Immature natural killer cell (primary cell): ENCODE measurements around the gene SIX5. TPM values are rescaled to one million over a fixed set of nuclear protein-coding genes. Genes with fewer than 3 reads are reported as not detected.

Experiments
- DNase-seq, 3 donors: peaks; one replicate each; pipeline ENCODE4 v3.0.0; 2022; ENCODE audit warnings: mixed read lengths in 1 of 3
- H3K27ac Mint-ChIP-seq, 6 donors: one replicate each; pipeline ENCODE4 v1.8.0; 2020; ENCODE audit warnings: mixed read lengths in 6 of 6, mild to moderate bottlenecking in 5 of 6, inconsistent platforms in 4 of 6, moderate library complexity in 3 of 6
- H3K27me3 Mint-ChIP-seq, 3 donors: one replicate each; pipeline ENCODE4 v1.8.0; 2020 to 2021; ENCODE audit warnings: low read depth in 3 of 3, mild to moderate bottlenecking in 3 of 3, mixed read lengths in 3 of 3, moderate library complexity in 3 of 3, inconsistent platforms in 1 of 3
- H3K36me3 Mint-ChIP-seq, 3 donors: one replicate each; pipeline ENCODE4 v1.8.0; 2020; ENCODE audit warnings: mixed read lengths in 3 of 3, inconsistent platforms in 2 of 3, mild to moderate bottlenecking in 2 of 3
- H3K4me1 Mint-ChIP-seq, 2 donors: one replicate each; pipeline ENCODE4 v1.8.0; 2020; ENCODE audit warnings: inconsistent platforms in 2 of 2, mild to moderate bottlenecking in 2 of 2, mixed read lengths in 2 of 2, moderate library complexity in 1 of 2
- H3K4me3 Mint-ChIP-seq, 5 donors: one replicate each; pipeline ENCODE4 v1.8.0; 2020; ENCODE audit warnings: mild to moderate bottlenecking in 5 of 5, mixed read lengths in 5 of 5, inconsistent platforms in 3 of 5, moderate library complexity in 3 of 5
- H3K9me3 Mint-ChIP-seq, 6 donors: one replicate each; pipeline ENCODE4 v1.8.0; 2020; ENCODE audit warnings: mild to moderate bottlenecking in 6 of 6, mixed read lengths in 6 of 6, inconsistent platforms in 4 of 6, moderate library complexity in 3 of 6
- polyA plus RNA-seq, 3 donors: library from polyadenylated mRNA; unstranded; fragments of 300-500 nt; fragmentation: Illumina TruSeq; gene quantifications; one replicate each; pipeline ENCODE4 v1.2.3, GENCODE V29; 2021

SIX5 gene
- polyA plus RNA-seq, 3 donors from 2014 or later: 0.10 to 0.35 TPM; not detected in 1

DNA sequence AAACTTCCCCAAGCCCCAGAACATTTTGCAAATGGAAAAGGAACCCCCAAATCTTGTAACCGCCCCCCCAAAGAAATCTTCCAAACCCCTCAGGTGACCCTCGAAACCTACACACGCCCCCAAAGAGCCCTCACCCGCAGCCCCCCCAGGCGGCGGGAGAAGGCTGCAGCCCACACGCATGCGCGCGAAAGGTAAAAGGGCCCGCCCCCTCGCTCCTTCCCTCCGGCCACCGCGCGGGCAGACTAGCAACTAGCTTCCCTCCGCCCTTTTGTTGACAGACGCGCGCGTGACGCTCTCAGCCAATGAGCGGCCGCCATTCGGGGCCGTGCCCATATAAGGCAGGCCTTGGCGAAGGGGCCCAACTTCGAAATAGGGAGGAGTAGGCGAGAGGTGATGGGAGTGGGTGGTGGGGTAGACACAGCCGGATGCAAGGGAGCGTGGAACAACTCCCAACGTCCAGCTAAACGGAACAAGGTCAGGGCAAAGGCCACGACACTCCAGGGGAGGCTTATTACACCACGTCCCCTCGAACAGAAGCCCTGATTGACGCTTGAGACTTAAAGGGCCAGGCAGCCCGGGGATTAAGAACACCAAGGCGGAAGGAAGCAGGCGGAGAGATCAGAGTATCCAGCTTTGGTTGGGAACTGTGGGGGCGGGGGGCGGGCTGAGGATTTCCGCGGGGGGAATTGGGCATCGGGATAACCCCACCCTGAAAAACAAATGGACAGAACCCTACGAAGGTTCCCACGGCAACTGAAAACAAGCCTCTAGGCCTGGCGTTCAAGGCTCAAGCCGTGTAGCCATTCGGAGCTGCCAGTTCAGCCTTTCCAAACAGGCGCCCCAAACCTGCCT, 51.7 kb downstream of the SIX5 start:
- peak; percentile 98 to 99 (median 99) for DNase-seq
- Mint-ChIP-seq H3K36me3 (peaks cover 4 to 9% (median 8%) of the 10 kb centered on the region in 3 donors), H3K4me1 (peaks cover 31 to 43% of the 10 kb centered on the region in 2 donors), H3K4me3 (peak overlapping the region; percentile 92 to 97 (median 95)), H3K27ac (peak overlapping the region; percentile 94 to 99 (median 96)), H3K9me3 (no peaks in the 10 kb centered on the region), H3K27me3 (peaks cover 0 to 2% (median 0%) of the 10 kb centered on the region in 3 donors)

DNA sequence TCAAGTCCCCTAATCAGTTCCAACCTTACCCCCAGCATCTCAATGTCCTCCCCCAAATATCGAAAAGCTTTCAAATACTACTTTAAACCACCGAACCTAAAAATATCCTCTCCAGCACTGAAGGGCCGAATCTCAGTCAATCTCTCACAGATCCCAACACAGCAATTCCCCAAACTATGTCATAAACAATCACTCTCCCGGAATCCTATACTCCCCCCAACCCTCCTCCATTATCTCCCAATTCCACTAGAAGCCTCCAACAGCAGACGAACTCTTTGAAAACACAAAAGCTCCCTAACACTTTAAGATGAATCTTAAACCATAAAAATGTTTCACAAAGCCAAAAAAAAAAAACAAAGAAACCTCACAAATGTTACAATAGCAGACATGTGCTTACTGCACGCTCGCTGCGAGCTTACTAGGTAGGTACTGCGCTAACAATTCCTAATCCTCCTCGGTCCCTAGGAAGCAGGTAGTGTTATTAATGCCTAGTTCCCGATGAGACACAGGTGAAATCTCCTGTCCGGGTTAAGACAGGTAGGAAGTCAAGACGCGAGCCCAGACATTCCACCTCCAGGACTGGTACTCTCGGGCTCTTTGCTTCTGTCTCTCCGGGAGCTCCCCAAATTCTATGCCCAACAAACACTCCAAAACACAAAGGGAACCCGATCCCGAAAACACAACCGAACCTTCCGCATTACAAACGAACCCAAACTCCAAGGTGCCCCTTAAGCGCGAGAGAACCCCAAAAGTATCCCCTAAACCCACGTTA, 52.5 kb downstream of the SIX5 start:
- Mint-ChIP-seq H3K4me3 (peak overlapping the region; percentile 92 to 97 (median 95)), H3K36me3 (peaks cover 4 to 9% (median 5%) of the 10 kb centered on the region in 3 donors), H3K27me3 (peaks cover 0 to 2% (median 0%) of the 10 kb centered on the region in 3 donors), H3K27ac (peak overlapping the region; percentile 94 to 99 (median 96)), H3K4me1 (peaks cover 31 to 43% of the 10 kb centered on the region in 2 donors), H3K9me3 (no peaks in the 10 kb centered on the region)
- no peak for DNase-seq

DNA sequence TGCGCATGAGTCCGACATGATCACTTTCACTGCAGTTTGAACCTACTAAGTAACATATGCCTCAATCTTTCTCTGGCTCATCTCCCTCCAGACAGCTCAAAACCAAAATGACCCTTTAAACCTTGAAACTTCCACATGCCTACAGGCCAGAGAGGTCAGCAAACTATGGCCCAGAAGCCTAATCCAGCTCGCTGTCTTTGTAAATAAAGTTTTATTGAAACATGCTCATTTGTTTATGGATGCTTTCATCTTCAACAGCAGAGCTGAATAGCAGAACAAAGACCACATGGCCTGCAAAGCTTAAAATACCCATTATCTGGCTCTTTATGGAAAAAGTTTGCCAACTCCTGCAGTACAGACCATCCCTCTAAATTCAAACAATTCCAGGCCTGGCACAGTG, 53.9 kb downstream of the SIX5 start:
- peak overlapping the region in 2 of 6 donors; percentile 38 to 82 for H3K27ac Mint-ChIP-seq
- peaks cover 0 to 2% (median 0%) of the 10 kb centered on the region in 3 donors for H3K27me3 Mint-ChIP-seq
- H3K4me1 Mint-ChIP-seq: peaks cover 33 to 49% of the 10 kb centered on the region in 2 donors
- no peaks in the 10 kb centered on the region for H3K9me3 Mint-ChIP-seq
- peak overlapping the region in 1 of 5 donors; percentile 15 for H3K4me3 Mint-ChIP-seq
- DNase-seq: no peak
- H3K36me3 Mint-ChIP-seq: peaks cover 4 to 15% (median 10%) of the 10 kb centered on the region in 3 donors

Other genes with a start within 250 kb of the SIX5 start
- gene OPA3, start 184.4 kb downstream of the SIX5 start, polyA plus RNA-seq: 10 to 100 TPM in 1 of 3 donors, 1 to 10 TPM in 1, not detected in 1; 3.3 to 18.4 TPM
- gene GPR4, start 167.0 kb downstream of the SIX5 start, polyA plus RNA-seq: not detected
- 10 to 100 TPM; 11.9 to 24.7 (median 14.2) TPM for gene EML2, start 129.9 kb downstream of the SIX5 start, polyA plus RNA-seq
- gene GIPR, start 101.0 kb downstream of the SIX5 start, polyA plus RNA-seq: under 1 TPM in 2 of 3 donors, not detected in 1; 0.18 to 0.34 TPM
- 1,000 to 10,000 TPM in 2 of 3 donors, 100 to 1,000 TPM in 1; 754 to 1,123 (median 1,001) TPM for gene SNRPD2, start 77.3 kb downstream of the SIX5 start, polyA plus RNA-seq
- gene QPCTL, start 76.6 kb downstream of the SIX5 start, polyA plus RNA-seq: 1 to 10 TPM in 2 of 3 donors, not detected in 1; 1.8 to 2.9 TPM
- 10 to 100 TPM in 1 of 3 donors, 1 to 10 TPM in 2; 5.9 to 15.6 (median 7.5) TPM for gene FBXO46, start 38.4 kb downstream of the SIX5 start, polyA plus RNA-seq
- gene MEIOSIN, start 35.8 kb downstream of the SIX5 start, polyA plus RNA-seq: not detected
- 1 to 10 TPM in 2 of 3 donors, under 1 TPM in 1; 0.34 to 2.7 (median 1.2) TPM for gene DMPK, start 13.2 kb upstream of the SIX5 start, polyA plus RNA-seq
- 10 to 100 TPM; 20.2 to 43.9 (median 20.7) TPM for gene DMWD, start 23.6 kb upstream of the SIX5 start, polyA plus RNA-seq
- gene RSPH6A, start 46.1 kb upstream of the SIX5 start, polyA plus RNA-seq: not detected
- 10 to 100 TPM in 1 of 3 donors, 1 to 10 TPM in 2; 2.1 to 14.6 (median 5.6) TPM for gene SYMPK, start 93.9 kb upstream of the SIX5 start, polyA plus RNA-seq
- gene FOXA3, start 95.1 kb upstream of the SIX5 start, polyA plus RNA-seq: not detected
- 1 to 10 TPM; 3.4 to 9.4 (median 7.0) TPM for gene IRF2BP1, start 116.9 kb upstream of the SIX5 start, polyA plus RNA-seq
- gene MYPOP, start 133.4 kb upstream of the SIX5 start, polyA plus RNA-seq: under 1 TPM; 0.12 to 0.45 (median 0.13) TPM
- gene NANOS2, start 145.5 kb upstream of the SIX5 start, polyA plus RNA-seq: not detected
- gene NOVA2, start 204.6 kb upstream of the SIX5 start, polyA plus RNA-seq: not detected
- 1 to 10 TPM; 5.7 to 9.8 (median 6.1) TPM for gene CCDC61, start 226.2 kb upstream of the SIX5 start, polyA plus RNA-seq